Measurements from ENCODE around the gene SH2D4B. TPM values are rescaled to one million over a fixed set of nuclear protein-coding genes. Genes with fewer than 3 reads are reported as not detected.
"Not testable (repeated sequence)": the region's sequence is repeated elsewhere in the genome, so short reads cannot be mapped to it uniquely, and the experiment has no call there.

SH2D4B gene
- polyA plus RNA-seq, 1 donor from 2014 or later = 1.4 TPM

GRCh38 chr10:80542053-80542452 lies 4.4 kb downstream of the SH2D4B start:
- Histone ChIP-seq H3K27me3 (ENCODE audit: insufficient read depth, low read depth, low read length) (no peaks in the 10 kb centered on the region), H3K27ac (ENCODE audit: low read length) (no peak overlapping the region)

DNA sequence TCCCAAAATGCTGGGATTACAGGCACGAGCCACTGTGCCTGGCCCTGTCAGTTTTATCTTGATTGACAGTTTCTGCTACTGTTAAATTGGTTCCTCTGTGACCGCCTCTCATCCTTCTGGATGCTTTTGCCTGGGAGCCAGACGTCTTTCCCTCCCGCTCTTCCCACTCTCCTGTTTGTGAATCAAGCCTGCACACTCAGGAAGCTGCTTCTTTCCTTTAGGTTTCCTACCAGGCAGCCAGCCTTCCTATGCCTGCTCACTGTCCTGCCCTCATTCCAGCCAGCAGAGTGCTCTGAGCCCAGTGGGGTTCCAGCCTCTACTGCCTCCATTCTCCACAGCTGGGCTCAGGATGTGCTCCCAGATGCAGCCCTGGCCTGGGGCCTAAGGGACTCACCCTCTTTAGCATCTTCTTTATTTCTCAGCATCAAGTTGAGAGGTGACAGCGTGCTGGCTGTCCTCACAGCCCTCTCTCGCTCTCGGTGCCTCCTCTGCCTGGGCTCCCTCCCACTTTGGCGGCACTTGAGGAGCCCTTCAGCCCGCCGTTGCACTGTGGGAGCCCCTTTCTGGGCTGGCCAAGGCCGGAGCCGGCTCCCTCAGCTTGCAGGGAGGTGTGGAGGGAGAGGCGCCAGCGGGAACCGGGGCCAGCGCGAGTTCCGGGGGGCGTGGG lies 5.1 kb downstream of the SH2D4B start:
- H3K4me3 ChIP-seq (ENCODE audit: low read length) = no peak overlapping the region
- H3K27me3 ChIP-seq (ENCODE audit: insufficient read depth, low read depth, low read length) = no peaks in the 10 kb centered on the region
- no peaks in the 10 kb centered on the region for H3K9me3 ChIP-seq (ENCODE audit: low read length)
- no peaks in the 10 kb centered on the region for H4K20me1 ChIP-seq (ENCODE audit: insufficient read depth)
- H3K4me2 ChIP-seq (ENCODE audit: low read length) = no peak overlapping the region
- no peak for TF ChIP-seq MXI1 (conservative IDR thresholded peaks at IDR 0.05; ENCODE audit: poor library complexity, severe bottlenecking)
- TF ChIP-seq POLR2AphosphoS5 (IDR thresholded peaks at IDR 0.05) = no peak
- TF ChIP-seq SMC3 (conservative IDR thresholded peaks at IDR 0.05; ENCODE audit: poor library complexity) = no peak
- TF ChIP-seq EP300 (conservative IDR thresholded peaks at IDR 0.05; ENCODE audit: poor library complexity, severe bottlenecking) = no peak
- TF ChIP-seq EZH2 (IDR thresholded peaks at IDR 0.05; ENCODE audit: borderline replicate concordance, insufficient read depth, low read length, poor library complexity, severe bottlenecking) = no peak
- H3K9ac ChIP-seq (ENCODE audit: low read length) = no peak overlapping the region
- H3K9me2 ChIP-seq (ENCODE audit: insufficient read depth, low read length) = no peaks in the 10 kb centered on the region
- no peaks in the 10 kb centered on the region for H3K36me3 ChIP-seq (ENCODE audit: insufficient read depth, low read length)
- H3K79me2 ChIP-seq (replicated peaks; ENCODE audit: insufficient read depth, low read length) = no peaks in the 10 kb centered on the region
- H3F3A ChIP-seq (ENCODE audit: insufficient read depth, low read length, poor library complexity, severe bottlenecking) = no peaks in the 10 kb centered on the region
- no peak overlapping the region for H2AFZ ChIP-seq (ENCODE audit: low read depth, low read length)
- H3K27ac ChIP-seq (ENCODE audit: low read length) = no peak overlapping the region

More at GRCh38 chr10:80542053-80542452, 4.4 kb downstream of the SH2D4B start:
- Histone ChIP-seq H3K4me3 (ENCODE audit: low read length) (no peak overlapping the region), H2AFZ (ENCODE audit: low read depth, low read length) (no peak overlapping the region), H4K20me1 (ENCODE audit: insufficient read depth) (no peaks in the 10 kb centered on the region), H3K36me3 (ENCODE audit: insufficient read depth, low read length) (no peaks in the 10 kb centered on the region), H3K4me2 (ENCODE audit: low read length) (no peak overlapping the region), H3K79me2 (replicated peaks; ENCODE audit: insufficient read depth, low read length) (no peaks in the 10 kb centered on the region), H3K9ac (ENCODE audit: low read length) (no peak overlapping the region), H3K9me3 (ENCODE audit: low read length) (no peaks in the 10 kb centered on the region), H3K9me2 (ENCODE audit: insufficient read depth, low read length) (no peaks in the 10 kb centered on the region), H3F3A (ENCODE audit: insufficient read depth, low read length, poor library complexity, severe bottlenecking) (no peaks in the 10 kb centered on the region)
- no peak for TF ChIP-seq RAD21 (conservative IDR thresholded peaks at IDR 0.05)

GRCh38 chr10:80543319-80543672 lies 5.6 kb downstream of the SH2D4B start:
- not testable (repeated sequence) for H3K4me2 ChIP-seq (ENCODE audit: low read length); H2AFZ ChIP-seq (ENCODE audit: low read depth, low read length)

DNA sequence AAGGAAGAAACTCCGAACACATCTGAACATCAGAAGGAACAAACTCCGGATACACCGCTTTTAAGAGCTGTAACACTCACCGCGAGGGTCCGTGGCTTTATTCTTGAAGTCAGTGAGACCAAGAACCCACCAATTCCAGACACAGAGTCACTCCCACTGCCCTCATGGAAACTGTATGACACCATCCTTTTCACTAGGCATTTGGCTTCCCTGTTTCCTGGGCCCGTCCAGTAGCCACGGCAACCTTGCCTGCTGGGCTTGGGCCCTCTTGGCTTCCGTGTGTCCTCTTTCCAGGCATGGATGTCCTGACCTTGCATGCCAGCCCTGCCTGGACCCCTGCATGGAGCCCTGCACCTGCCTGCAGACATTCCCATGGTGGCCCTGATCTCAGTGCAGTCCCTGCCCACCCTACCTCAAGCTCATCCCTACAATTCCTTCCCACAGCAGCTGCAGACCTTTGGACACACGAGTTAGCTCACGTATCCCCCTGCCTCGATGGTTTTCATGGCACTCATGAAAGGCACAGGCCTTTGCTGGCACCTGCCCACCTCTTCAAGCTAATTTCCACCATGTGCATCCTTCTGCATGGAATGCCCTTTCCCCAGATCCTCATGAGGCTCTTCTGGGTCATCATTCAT lies 6.7 kb downstream of the SH2D4B start:
- no peak for TF ChIP-seq MXI1 (conservative IDR thresholded peaks at IDR 0.05; ENCODE audit: poor library complexity, severe bottlenecking)
- TF ChIP-seq SMC3 (conservative IDR thresholded peaks at IDR 0.05; ENCODE audit: poor library complexity) = no peak
- TF ChIP-seq EZH2 (IDR thresholded peaks at IDR 0.05; ENCODE audit: borderline replicate concordance, insufficient read depth, low read length, poor library complexity, severe bottlenecking) = no peak
- TF ChIP-seq, protein P1, sequence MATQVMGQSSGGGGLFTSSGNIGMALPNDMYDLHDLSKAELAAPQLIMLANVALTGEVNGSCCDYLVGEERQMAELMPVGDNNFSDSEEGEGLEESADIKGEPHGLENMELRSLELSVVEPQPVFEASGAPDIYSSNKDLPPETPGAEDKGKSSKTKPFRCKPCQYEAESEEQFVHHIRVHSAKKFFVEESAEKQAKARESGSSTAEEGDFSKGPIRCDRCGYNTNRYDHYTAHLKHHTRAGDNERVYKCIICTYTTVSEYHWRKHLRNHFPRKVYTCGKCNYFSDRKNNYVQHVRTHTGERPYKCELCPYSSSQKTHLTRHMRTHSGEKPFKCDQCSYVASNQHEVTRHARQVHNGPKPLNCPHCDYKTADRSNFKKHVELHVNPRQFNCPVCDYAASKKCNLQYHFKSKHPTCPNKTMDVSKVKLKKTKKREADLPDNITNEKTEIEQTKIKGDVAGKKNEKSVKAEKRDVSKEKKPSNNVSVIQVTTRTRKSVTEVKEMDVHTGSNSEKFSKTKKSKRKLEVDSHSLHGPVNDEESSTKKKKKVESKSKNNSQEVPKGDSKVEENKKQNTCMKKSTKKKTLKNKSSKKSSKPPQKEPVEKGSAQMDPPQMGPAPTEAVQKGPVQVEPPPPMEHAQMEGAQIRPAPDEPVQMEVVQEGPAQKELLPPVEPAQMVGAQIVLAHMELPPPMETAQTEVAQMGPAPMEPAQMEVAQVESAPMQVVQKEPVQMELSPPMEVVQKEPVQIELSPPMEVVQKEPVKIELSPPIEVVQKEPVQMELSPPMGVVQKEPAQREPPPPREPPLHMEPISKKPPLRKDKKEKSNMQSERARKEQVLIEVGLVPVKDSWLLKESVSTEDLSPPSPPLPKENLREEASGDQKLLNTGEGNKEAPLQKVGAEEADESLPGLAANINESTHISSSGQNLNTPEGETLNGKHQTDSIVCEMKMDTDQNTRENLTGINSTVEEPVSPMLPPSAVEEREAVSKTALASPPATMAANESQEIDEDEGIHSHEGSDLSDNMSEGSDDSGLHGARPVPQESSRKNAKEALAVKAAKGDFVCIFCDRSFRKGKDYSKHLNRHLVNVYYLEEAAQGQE (IDR thresholded peaks at IDR 0.05; ENCODE audit: borderline replicate concordance) = no peak
- TF ChIP-seq RAD21 (conservative IDR thresholded peaks at IDR 0.05) = no peak
- no peak for TF ChIP-seq EP300 (conservative IDR thresholded peaks at IDR 0.05; ENCODE audit: poor library complexity, severe bottlenecking)
- no peak for TF ChIP-seq TAF1 (IDR thresholded peaks at IDR 0.05; ENCODE audit: low read depth)
- no peak for TF ChIP-seq CTCF (IDR thresholded peaks at IDR 0.05; ENCODE audit: poor library complexity, severe bottlenecking)
- TF ChIP-seq POLR2AphosphoS5 (IDR thresholded peaks at IDR 0.05) = no peak
- Histone ChIP-seq H3F3A (ENCODE audit: insufficient read depth, low read length, poor library complexity, severe bottlenecking) (no peaks in the 10 kb centered on the region), H3K4me3 (ENCODE audit: low read length) (no peak overlapping the region), H3K9ac (ENCODE audit: low read length) (no peak overlapping the region), H4K20me1 (ENCODE audit: insufficient read depth) (no peaks in the 10 kb centered on the region), H3K27ac (ENCODE audit: low read length) (no peak overlapping the region), H3K9me3 (ENCODE audit: low read length) (no peaks in the 10 kb centered on the region), H3K79me2 (replicated peaks; ENCODE audit: insufficient read depth, low read length) (no peaks in the 10 kb centered on the region), H2AFZ (ENCODE audit: low read depth, low read length) (no peak overlapping the region), H3K27me3 (ENCODE audit: insufficient read depth, low read depth, low read length) (no peaks in the 10 kb centered on the region), H3K4me2 (ENCODE audit: low read length) (no peak overlapping the region), H3K9me2 (ENCODE audit: insufficient read depth, low read length) (no peaks in the 10 kb centered on the region), H3K36me3 (ENCODE audit: insufficient read depth, low read length) (no peaks in the 10 kb centered on the region)

More at GRCh38 chr10:80543319-80543672, 5.6 kb downstream of the SH2D4B start:
- not testable (repeated sequence) for H3K9me3 ChIP-seq (ENCODE audit: low read length); H3K9me2 ChIP-seq (ENCODE audit: insufficient read depth, low read length); H3F3A ChIP-seq (ENCODE audit: insufficient read depth, low read length, poor library complexity, severe bottlenecking); H3K79me2 ChIP-seq (replicated peaks; ENCODE audit: insufficient read depth, low read length); H3K4me3 ChIP-seq (ENCODE audit: low read length); H3K27me3 ChIP-seq (ENCODE audit: insufficient read depth, low read depth, low read length); H3K9ac ChIP-seq (ENCODE audit: low read length); H3K36me3 ChIP-seq (ENCODE audit: insufficient read depth, low read length); H3K27ac ChIP-seq (ENCODE audit: low read length); H4K20me1 ChIP-seq (ENCODE audit: insufficient read depth)
